ENCODE data around the gene OTUD3.

GRCh38 chr1:19920132-19920710 is 38.0 kb downstream of the OTUD3 start:
- no peak for TF ChIP-seq EZH2phosphoT487 (IDR thresholded peaks at IDR 0.05; ENCODE audit: borderline replicate concordance)
- TF ChIP-seq, protein P1, sequence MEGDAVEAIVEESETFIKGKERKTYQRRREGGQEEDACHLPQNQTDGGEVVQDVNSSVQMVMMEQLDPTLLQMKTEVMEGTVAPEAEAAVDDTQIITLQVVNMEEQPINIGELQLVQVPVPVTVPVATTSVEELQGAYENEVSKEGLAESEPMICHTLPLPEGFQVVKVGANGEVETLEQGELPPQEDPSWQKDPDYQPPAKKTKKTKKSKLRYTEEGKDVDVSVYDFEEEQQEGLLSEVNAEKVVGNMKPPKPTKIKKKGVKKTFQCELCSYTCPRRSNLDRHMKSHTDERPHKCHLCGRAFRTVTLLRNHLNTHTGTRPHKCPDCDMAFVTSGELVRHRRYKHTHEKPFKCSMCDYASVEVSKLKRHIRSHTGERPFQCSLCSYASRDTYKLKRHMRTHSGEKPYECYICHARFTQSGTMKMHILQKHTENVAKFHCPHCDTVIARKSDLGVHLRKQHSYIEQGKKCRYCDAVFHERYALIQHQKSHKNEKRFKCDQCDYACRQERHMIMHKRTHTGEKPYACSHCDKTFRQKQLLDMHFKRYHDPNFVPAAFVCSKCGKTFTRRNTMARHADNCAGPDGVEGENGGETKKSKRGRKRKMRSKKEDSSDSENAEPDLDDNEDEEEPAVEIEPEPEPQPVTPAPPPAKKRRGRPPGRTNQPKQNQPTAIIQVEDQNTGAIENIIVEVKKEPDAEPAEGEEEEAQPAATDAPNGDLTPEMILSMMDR (conservative IDR thresholded peaks at IDR 0.05; ENCODE audit: low read length): no peak

Data from Loucy (cell line).